Endometrium (tissue), 2 donors: ENCODE results near the gene PON1.

Experiments
- FAIRE-seq: peaks from 2 replicates; lab custom pipeline; 2012; peaks lifted over from hg19 to GRCh38; lab: Jason Lieb, UNC
- donor health status: control.
- donor health status: control.

Gene PON1

GRCh38 chr7:95253986-95254385, 70.3 kb downstream of the PON1 start:
- no peak for FAIRE-seq

GRCh38 chr7:95251966-95252365, 72.4 kb downstream of the PON1 start:
- no peak for FAIRE-seq

- FAIRE-seq: no peak
These were observed 73.8 kb downstream of the PON1 start for GRCh38 chr7:95250571-95250970.
